ENCODE results near the gene WDR27. TPM values are rescaled to one million over a fixed set of nuclear protein-coding genes. Genes with fewer than 3 reads are reported as not detected.
"Not testable (repeated sequence)": the region's sequence is repeated elsewhere in the genome, so short reads cannot be mapped to it uniquely, and the experiment has no call there.

WDR27 gene
- polyA plus RNA-seq, 4 donors, result 36.8 to 62.5 (median 56.6) TPM

DNA sequence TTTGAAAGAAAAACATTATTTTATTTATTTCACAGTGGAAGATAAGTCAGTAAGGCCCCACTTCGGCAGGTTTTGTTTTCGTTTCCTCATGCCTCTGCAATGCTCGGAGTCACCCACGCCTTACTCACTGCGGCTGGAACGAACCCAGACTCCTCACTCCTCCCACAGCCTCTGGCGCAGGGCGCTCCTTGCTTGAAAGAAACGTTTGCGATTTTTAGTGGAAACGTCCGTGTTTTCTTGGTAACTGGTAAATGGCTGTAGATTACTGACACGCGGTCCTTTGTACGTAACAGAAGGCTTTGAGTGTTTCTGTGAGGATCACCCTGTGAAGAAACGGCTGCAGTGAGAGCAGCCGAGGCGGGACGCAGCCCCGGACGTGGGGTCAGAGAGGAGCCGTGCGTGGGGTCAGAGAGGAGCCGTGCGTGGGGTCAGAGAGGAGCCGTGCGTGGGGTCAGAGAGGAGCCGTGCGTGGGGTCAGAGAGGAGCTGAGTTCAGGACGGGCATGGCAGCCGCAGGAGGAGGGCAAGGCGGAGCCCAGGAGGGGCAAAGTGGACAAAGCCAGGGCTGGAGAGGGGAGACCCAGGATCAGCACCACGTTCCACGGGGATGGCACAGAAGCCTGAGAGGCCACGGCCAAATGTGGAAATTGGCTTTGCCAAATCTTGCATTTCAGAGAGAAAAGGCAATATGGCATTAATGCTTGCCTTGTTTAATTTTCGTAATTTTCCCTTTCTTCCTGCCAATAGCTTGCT, 249.5 kb downstream of the WDR27 start:
- peak; percentile 33 to 61 (median 53) for DNase-seq (ENCODE audit: low read depth in 4 of 4, low spot score in 3 of 4)

DNA sequence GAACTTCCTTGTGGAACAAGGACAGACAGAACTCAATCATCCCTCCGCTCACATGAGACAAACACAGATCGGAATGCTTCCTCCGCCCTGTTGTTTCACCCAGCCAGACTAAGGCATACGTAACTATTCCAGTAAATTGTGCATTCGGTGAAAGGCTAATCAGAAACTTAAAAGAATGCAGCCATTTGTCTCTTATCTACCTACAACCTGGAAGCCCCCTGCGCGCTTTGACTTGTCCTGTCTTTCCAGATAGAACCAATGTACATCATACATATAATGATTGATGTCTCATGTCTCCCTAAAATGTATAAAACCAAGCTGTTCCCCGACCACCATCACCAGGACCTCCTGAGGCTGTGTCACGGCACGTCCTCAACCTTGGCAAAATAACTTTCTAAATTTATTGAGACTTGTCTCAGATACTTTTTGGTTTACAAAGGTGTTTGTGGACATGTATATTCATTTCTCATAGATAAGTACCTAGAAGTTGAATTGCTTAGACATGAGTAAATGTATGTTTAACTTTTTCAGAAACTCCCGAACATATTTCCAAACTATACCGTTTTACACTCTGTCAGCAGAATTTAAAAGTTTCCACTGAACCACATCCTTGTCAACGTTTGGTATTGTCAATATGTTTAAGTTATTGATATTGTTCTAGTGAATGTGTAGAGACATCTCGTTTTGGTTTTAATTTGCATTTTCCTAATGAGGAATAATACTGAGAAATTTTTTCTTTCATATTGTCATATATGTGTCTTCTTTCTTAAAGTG, 250.6 kb downstream of the WDR27 start:
- DNase-seq (ENCODE audit: low read depth in 4 of 4, low spot score in 3 of 4), result no peak

DNA sequence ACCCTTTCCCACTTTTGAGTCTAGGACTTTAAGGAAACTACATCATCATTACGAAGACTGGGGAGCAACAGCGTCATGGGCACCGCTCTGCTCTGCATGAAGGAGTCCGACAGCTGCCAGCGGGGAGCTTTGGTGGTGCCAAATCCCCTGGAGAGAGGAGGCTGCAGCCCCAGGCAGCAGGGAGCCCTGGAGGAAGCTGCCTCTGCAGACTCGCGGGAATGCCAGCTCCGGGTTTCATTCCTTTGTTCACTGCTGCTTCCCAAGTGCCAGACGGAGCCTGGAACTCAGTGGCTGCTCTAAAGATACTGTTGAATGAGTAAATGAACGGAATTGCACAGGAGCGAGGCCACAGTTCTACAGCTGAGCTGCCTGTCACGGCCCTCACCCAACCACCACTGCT, 251.7 kb downstream of the WDR27 start:
- DNase-seq (ENCODE audit: low read depth in 4 of 4, low spot score in 3 of 4), result no peak

DNA sequence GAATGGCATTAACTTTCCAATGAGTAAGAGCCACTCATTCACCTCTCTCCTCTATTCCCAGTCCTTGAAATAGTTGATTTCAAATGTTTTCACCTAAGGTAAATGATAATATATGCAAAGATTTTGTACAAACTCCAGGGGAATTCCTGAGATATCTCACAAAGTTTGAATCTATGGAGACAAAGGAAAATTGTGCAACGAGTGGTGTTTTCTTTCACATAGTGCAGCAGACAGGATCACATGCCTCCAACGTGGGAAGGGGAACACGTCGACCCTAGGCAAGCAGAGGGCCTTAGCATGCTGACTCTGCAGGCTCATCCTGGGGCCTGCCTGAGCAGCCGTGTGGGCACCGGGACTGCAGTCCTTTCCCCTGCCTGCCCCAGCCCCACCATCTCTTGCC, 252.6 kb downstream of the WDR27 start:
- DNase-seq (ENCODE audit: low read depth in 4 of 4, low spot score in 3 of 4), result no peak

DNA sequence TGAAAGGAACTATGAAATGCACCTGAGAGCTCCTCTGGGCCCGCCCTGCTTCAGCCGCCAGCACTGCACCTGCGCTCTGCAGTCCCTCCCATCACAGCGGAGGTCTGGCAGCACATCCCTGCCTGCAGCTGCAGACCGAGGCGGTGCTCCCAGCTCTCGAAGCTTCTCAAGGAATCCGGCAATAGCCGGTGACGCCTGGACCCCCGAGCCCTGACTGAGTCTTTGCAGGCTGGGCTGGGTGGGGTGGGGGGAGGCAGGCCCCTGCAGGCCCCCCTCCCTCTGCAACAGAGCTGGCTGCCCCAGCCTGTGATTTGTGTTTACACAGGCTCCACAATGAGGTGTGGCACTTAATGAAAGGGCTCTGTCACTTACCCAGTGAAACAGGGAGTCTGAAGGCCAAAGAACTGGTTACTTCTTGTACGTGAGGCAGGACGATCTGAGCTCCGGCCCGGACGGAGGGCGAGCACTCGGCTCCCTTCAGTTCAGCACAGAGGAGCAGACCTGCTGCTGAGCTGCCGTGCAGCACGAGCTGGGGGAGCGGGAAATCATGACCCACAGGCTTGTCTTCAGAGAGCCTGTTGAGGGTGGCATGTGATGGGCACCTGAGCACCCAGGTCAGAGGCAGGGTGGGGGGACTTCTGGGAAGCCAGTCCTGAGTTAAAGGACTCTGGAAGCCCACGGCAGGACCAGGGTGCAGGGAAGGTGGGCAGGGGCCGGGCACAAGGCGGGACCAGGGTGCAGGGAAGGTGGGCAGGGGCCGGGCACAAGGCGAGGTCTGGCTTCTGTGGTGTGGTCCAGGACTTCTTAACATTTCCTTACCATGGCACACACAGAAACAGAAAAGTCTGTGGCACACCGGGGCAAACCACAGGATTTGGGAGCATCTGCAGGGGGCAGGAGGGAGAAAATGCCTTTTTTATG, 255.9 kb downstream of the WDR27 start:
- DNase-seq (ENCODE audit: low read depth in 4 of 4, low spot score in 3 of 4), result no peak

DNA sequence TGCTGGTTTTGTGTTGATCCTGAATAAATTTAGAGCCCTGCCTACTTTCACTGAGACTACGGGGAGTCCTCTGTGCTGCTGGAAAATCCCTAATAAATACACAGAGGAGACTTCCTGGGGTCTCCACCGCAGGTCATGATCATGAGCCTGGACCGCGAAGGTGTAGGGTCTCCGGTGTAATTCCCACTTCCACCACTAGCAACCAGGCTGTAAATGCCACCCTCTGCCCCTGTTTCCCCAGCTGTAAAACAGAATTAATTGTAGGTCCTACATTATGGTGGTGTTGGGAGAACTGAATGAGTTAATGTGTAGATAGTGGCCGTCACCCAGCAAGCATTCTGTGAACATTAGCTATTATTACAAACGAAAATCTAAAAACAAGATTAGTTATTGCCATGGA, 256.6 kb downstream of the WDR27 start:
- DNase-seq (ENCODE audit: low read depth in 4 of 4, low spot score in 3 of 4), result no peak

DNA sequence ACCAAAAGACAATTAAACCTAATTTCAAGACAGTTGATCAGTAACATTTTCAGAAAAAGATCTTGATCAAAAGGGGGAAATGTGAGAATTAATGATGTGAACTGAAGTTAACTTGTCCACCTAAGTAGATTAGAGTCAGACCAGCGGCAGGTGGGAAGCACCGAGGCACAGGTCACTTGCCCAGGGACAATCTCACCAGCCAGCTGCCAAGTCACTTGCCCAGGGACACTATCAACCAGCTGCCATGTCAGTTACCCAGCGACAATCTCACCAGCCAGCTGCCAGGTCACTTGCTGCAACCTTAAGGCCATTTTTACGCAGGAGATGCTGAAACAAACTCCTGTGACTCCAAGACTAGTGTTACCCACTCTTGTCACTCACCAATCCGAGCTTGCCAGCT, 260.5 kb downstream of the WDR27 start:
- no peak for DNase-seq (ENCODE audit: low read depth in 4 of 4, low spot score in 3 of 4)

DNA sequence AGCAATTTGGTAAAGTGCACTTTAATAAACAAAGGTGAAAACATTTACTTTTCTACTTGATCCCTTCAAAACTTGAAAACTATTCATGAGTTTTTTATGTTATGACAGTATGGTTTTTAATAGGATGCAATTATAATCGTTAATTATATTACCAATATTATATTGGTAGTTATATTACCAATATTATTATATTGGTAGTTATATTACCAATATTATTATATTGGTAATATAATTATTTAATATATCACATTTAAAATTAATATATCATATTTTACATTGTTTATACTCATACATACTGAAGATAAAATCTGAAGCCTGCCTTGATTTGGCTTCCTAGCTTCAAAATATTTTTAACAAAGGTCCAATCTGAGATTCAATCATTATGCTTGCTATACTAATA, 262.1 kb downstream of the WDR27 start:
- DNase-seq (ENCODE audit: low read depth in 4 of 4, low spot score in 3 of 4), result no peak

DNA sequence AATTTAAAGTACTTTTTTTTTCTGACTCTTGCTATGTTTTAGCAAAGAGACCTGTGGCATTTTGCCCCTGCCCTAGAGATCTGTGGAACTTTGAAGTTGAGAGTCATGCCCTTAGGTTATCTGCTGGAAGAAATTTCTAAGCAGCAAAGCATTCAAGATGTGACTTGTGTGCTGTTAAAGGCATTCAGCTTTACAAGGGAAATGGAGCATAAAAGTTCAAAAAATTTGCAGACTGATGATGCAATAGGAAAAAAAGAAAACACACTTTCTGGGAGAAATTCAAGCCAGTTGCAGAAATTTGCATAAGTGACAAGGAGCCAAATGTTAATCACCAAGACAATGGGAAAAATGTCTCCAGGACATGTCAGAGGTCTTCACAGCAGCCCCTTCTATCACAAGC, 267.3 kb downstream of the WDR27 start:
- DNase-seq (ENCODE audit: low read depth in 4 of 4, low spot score in 3 of 4), result not testable (repeated sequence)

DNA sequence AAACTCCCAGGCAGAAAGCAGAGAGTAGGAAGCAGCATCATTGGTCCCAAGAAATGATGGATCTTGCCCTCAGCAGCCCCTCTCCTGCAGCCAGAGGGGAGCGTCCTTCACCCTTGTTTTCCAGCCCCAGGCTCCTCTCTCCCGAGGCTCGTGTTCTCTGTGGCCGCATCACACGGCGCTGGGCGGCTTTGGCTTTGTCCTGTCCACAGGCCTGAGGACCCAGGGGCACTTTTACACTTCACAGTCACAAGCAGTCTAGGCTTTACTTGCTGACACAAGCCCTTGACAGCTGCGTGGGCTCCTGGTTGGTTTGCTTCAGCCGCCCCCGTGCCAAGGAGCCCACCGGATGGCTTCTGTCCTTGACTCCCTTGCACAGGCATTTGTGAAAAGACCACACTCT, 272.8 kb downstream of the WDR27 start:
- DNase-seq (ENCODE audit: low read depth in 4 of 4, low spot score in 3 of 4), result no peak

DNA sequence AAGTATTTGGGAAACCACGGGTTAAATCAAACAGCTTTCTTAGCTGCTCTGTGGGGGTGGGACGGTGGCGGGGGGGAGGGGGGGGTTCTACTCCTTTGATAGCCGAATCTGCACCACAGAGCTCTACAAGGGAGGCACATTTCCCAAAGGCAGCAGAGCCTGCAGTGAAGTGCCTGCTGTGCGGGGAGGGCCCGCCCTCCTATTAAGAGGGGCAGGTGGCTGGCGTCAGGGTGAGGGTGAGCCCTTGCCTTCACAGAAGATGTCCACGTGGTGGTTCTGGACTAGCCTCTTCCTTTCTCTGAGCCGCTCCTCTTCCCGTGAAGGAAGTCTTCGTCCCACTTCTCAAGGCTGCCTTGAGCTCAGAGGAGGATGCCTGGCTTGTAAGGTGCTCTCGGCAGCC, 273.3 kb downstream of the WDR27 start:
- DNase-seq (ENCODE audit: low read depth in 4 of 4, low spot score in 3 of 4), result peak in 1 of 4 donors; percentile 28

DNA sequence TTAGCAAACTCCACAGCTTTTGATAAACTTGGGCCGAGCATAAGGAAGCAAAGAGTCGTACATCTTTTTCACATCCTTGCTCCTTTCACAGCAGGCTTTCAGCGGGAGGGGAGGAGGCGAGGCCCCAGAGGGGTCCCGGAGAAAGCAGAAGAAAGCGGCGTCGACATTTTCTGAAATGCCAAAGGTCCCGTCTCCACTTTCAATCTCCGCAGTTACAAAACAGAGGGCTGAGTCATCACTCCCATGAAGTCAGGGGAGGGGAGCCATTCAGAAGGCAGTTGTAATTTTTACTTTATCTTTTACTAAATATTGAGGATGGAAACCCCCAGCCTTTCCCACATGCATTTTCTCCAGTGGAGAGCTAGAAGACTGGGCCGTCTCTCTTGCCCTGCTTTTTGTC, 274.0 kb downstream of the WDR27 start:
- DNase-seq (ENCODE audit: low read depth in 4 of 4, low spot score in 3 of 4), result peak in 3 of 4 donors; percentile 39 to 50 (median 42)

DNA sequence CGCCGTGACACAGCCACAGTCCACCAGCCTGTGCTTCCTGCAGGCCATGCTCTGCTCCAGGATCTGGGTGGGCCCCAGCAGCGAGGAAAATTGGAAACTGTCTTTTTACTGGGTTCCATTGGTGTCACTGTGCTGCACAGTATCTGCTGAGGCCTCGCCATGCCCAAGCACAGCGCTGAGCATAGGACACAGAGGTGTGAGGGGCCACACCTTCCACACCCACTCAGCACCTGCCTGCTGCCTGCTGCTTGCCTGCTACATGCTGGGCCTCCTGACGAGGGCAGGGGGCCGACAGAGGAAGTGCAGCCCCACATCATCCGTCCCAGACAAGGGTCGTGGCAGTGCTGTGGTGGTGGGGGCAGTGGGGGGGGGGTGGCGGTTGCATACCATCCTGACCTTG, 275.2 kb downstream of the WDR27 start:
- no peak for DNase-seq (ENCODE audit: low read depth in 4 of 4, low spot score in 3 of 4)

DNA sequence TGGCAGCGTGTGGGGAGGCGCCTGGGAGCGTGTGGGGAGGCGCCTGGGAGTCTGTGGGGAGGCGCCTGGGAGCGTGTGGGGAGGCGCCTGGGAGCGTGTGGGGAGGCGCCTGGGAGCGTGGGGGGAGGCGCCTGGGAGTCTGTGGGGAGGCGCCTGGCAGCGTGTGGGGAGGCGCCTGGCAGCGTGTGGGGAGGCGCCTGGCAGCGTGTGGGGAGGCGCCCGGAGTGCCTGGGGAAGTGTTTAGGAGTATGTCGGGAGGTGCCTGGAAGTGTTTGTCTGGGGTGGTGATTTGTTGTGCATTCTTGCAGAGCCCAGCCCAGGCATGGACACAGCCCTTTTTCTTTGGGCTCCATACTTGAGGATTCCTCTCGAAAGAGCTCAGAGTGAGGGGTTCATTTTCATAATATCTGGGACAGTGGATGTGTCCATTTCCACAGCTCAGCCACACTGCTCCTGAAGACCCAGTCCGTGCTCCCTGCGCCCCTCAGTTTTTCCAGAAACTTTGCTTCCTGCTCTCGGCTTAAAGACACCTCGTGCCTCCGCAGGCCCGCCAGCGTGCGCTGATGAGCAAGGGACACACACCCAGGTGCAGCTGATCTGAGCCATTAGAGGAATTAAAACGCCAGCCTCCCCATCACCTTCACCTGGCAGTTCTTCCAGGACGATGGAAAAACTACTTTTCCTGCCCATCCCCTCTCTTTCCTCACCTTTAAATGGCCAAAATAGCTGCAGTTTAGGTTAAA, 276.0 kb downstream of the WDR27 start:
- no peak for DNase-seq (ENCODE audit: low read depth in 4 of 4, low spot score in 3 of 4)

DNA sequence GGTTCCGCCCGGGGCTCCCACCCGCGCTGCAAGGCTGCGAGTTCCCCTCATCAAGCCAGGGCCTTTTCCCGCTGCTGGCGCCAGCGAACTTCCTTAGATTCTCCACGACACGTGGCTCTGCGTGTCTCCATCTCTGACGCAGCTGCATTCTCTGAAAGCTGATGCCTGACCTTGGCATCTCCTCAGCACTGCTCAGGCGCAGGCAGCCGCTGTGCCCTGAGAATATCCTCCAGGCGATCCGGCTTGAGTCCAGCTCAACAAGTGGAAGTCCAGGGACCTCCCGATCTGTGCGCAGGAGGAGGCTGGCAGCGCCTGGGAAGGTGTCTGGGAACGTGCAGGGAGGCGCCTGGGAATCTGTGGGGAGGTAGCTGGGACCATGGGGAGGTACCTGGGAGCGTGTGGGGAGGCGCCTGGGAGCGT, 277.0 kb downstream of the WDR27 start:
- no peak for DNase-seq (ENCODE audit: low read depth in 4 of 4, low spot score in 3 of 4)

DNA sequence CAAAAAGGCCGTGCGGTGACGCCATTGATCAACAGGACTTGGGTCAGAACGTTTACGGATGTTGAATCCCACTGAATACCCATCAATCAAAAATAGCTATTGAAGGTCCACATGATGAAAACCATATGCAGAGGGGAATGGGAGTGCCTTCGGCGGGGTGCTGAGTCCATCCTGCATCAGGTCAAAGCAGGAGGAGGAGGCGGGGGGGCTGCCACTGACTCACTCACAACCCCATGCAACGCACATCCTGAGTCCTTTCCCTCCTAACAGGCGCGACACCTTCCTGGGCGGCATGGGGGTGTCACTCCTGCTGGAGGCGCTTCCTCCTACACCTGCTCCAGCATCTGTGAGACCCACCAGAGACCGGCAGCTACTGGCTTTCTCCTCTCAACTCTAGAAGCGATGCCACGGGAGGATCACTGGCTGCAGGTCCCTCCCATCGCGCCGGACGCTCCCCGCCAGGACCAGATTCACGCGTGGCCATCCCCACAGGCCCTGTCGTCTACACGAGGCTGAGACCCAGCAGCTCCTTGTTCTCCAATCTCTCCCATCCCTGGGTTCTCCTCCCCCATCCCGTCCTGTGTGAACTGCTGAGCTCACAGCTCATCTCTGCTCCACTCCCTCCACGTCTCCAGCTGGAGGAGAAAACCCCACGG, 277.6 kb downstream of the WDR27 start:
- DNase-seq (ENCODE audit: low read depth in 4 of 4, low spot score in 3 of 4), result no peak

DNA sequence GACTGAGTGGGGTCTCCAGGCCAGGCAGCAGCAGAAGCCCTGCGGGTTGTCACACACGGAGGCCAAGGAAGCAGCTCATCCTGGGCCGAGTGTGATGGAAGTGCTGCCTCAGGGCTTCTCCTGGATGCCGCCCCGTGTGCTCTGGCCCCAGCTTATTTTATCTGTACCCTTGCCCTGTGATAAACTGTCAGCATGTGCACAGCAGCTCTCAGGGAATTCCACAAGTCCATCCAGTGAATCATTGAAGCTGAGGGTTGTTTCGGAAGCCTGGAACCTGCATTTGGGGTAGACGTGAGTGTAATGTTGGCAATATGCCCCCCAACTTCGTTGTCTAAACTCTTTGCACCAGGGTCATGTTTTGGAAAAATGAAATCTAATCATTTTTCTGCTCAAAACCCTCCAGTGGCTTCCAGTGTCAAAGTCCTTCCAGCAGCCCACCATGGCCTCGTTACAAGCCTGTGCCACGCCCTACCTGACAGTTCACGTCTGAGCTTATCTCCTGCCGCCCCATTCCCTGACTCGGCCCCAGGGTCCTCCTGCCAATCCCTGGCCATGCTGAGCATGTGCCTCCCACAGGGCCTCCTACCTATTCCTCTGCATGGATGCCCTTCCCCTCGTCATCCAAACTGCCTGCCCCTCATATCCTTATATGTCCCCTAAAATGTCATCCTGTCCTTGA, 280.1 kb downstream of the WDR27 start:
- no peak for DNase-seq (ENCODE audit: low read depth in 4 of 4, low spot score in 3 of 4)

DNA sequence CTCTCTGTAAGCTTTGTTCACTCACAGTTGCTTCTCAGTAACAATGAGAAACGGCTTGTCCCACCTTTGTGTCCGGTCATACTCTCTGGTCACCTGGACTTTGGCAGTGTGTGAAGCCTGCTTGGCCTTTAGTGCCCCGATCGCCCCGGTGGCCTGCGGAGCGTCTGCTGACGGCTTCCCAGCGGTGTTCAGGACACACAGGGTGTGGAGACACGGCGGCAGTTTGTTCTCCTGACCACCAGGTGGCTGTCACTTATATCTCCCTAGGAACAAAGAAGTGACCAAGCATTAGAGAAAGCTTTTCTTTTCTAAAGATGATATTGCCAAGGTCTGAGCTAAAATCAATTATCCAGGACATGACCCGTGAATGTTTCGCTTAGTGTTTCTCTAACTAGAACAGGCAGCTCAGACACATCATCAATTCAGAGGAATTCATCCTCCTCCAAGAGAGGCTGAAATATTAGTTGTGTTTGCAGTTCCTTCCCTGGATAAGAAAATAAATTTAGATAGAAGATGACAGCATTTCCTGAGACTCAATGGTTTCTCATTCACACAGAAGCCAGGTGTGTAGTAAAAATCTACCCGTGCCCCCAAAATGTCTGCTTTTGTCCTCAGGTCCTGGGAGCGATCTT, 280.8 kb downstream of the WDR27 start:
- DNase-seq (ENCODE audit: low read depth in 4 of 4, low spot score in 3 of 4), result no peak

DNA sequence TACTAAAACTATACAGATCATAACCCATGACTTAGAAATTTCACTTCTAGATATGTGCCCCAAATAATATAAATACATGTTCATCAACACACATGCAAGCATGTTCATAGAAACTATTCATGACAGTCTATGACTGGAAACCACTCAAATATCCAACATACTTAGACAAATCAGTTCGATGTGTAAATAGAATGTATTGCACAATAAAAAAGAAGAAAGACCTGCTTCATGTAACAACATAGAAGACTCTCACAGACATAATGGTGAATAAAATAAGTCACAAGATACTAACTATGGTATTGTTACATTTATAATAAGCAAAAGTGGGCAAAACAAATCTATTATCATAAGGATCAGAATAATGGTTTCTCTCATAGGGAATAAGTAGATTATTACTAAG, 284.7 kb downstream of the WDR27 start:
- no peak for DNase-seq (ENCODE audit: low read depth in 4 of 4, low spot score in 3 of 4)

Measured in right renal pelvis (tissue), 4 donors.